Mesendoderm (in vitro differentiated cells): Measurements from ENCODE around the gene KRTAP10-4.

Experiments used
- DNase-seq: peaks from one replicate; pipeline ENCODE4 v3.0.0; 2013
- H2AK5ac ChIP-seq: 2 replicates; pipeline ENCODE4 v1.6.1; 2013; ENCODE audit warnings: low read length, inconsistent platforms
- H2BK120ac ChIP-seq: 2 replicates; pipeline ENCODE4 v1.6.1; 2013; ENCODE audit warnings: low read depth, mild to moderate bottlenecking, low read length, moderate library complexity, mixed read lengths
- H2BK15ac ChIP-seq: replicated peaks from 2 replicates; pipeline ENCODE4 v1.6.1; 2013; ENCODE audit warnings: low read depth, mild to moderate bottlenecking, moderate library complexity
- H2BK5ac ChIP-seq: 2 replicates; pipeline ENCODE4 v1.6.1; 2013; ENCODE audit warnings: low read length, inconsistent platforms
- H3K18ac ChIP-seq: 2 replicates; pipeline ENCODE4 v1.6.1; 2013; ENCODE audit warnings: mild to moderate bottlenecking, low read length, mixed read lengths
- H3K23ac ChIP-seq: one replicate; pipeline ENCODE4 v1.6.1; 2013; ENCODE audit warnings: low read length
- H3K27ac ChIP-seq: 2 replicates; pipeline ENCODE4 v1.5.1; 2013; ENCODE audit warnings: low read depth, mild to moderate bottlenecking, inconsistent platforms, low read length, moderate library complexity
- H3K27me3 ChIP-seq: 2 replicates; pipeline ENCODE4 v1.6.1; 2013; ENCODE audit warnings: low read length, control low read depth, mild to moderate bottlenecking, inconsistent platforms; ENCODE audit not compliant: insufficient read depth, poor library complexity
- H3K36me3 ChIP-seq: 2 replicates; pipeline ENCODE4 v1.6.1; 2013; ENCODE audit warnings: low read length, inconsistent platforms; ENCODE audit not compliant: control insufficient read depth, insufficient read depth
- H3K4ac ChIP-seq: one replicate; pipeline ENCODE4 v1.6.1; 2013; ENCODE audit warnings: low read depth, mild to moderate bottlenecking, low read length, moderate library complexity
- H3K4me1 ChIP-seq: 2 replicates; pipeline ENCODE4 v1.6.1; 2013; ENCODE audit warnings: low read depth, low read length, inconsistent platforms; ENCODE audit not compliant: control insufficient read depth
- H3K4me2 ChIP-seq: 2 replicates; pipeline ENCODE4 v1.6.1; 2013; ENCODE audit warnings: low read length
- H3K4me3 ChIP-seq: 2 replicates; pipeline ENCODE4 v1.5.1; 2013; ENCODE audit warnings: mild to moderate bottlenecking, low read length
- H3K56ac ChIP-seq: one replicate; pipeline ENCODE4 v1.6.1; 2013; ENCODE audit warnings: low read length
- H3K79me1 ChIP-seq: 2 replicates; pipeline ENCODE4 v1.6.1; 2013; ENCODE audit warnings: low read length, inconsistent platforms
- H3K79me2 ChIP-seq: 2 replicates; pipeline ENCODE4 v1.6.1; 2013; ENCODE audit warnings: mild to moderate bottlenecking, low read length; ENCODE audit not compliant: control insufficient read depth, insufficient read depth
- H3K9ac ChIP-seq: 2 replicates; pipeline ENCODE4 v1.6.1; 2013; ENCODE audit warnings: low read length, inconsistent platforms
- H4K5ac ChIP-seq: one replicate; pipeline ENCODE4 v1.6.1; 2013; ENCODE audit warnings: low read length
- H4K8ac ChIP-seq: one replicate; pipeline ENCODE4 v1.6.1; 2013; ENCODE audit warnings: low read depth, mild to moderate bottlenecking, control low read depth, low read length, moderate library complexity
- WGBS: extraction: QIAGEN DNeasy Blood & Tissue Kit; methylation state at CpG from one replicate; pipeline ENCODE4 v1.1.7; 2013; ENCODE audit warnings: low lambda C conversion rate, missing lambda C conversion rate; ENCODE audit not compliant: insufficient coverage; ENCODE audit errors: extremely low coverage; 5-methylcytosine and 5-hydroxymethylcytosine counted together

Gene KRTAP10-4

GRCh38 chr21:44530221-44530902, 43.2 kb upstream of the KRTAP10-4 start:
- no peak overlapping the region for H3K4ac ChIP-seq
- H4K8ac ChIP-seq, result no peak overlapping the region
- 100% methylated on average over 1 of the region's 7 CpGs for WGBS
- DNase-seq, result no peak
- H3K79me1 ChIP-seq, result no peaks in the 10 kb centered on the region
- H3K36me3 ChIP-seq, result no peaks in the 10 kb centered on the region
- H2BK15ac ChIP-seq, result no peak overlapping the region
- no peak overlapping the region for H3K27ac ChIP-seq
- no peak overlapping the region for H2BK120ac ChIP-seq
- H2BK5ac ChIP-seq, result no peak overlapping the region
- no peak overlapping the region for H3K18ac ChIP-seq
- H3K23ac ChIP-seq, result no peak overlapping the region
- H3K27me3 ChIP-seq, result no peaks in the 10 kb centered on the region
- H3K4me1 ChIP-seq, result no peaks in the 10 kb centered on the region
- H3K9ac ChIP-seq, result no peak overlapping the region
- no peak overlapping the region for H3K56ac ChIP-seq
- H3K4me2 ChIP-seq, result no peak overlapping the region
- no peak overlapping the region for H4K5ac ChIP-seq
- H2AK5ac ChIP-seq, result no peak overlapping the region
- H3K79me2 ChIP-seq, result no peaks in the 10 kb centered on the region
- H3K4me3 ChIP-seq, result no peak overlapping the region

DNA sequence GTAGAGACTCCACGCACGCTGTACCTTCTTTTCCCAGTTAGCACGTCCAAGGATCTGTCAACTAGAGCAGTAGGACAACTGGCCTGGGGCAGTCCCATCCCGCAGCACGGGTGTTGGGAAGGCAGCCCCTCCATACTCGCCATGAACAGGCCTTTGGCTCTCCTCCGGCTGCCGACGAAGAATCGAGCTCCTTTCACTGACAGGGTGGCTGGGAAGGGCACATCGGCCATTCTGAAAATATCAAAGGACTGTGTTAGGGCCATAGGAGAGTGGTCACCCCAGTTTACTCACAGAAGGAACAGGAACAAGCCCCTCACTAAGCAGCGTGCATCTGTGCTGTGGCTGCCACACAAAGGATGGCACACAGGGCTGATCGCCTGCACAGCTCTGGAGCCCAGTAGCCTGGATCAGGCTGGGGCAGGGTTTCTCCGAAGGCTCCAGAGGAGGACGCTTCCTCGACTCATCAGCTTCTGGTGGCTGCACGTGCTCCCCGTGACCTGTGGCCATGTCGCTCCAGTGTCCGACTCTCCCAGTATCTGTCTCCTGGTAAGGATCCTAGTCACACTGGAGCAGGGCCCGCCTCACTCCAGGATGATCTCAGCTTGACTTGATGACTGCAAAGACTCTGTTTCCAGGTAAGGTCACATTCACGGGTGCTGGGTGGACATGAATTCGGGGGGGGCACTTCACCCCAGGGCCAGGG, 42.5 kb upstream of the KRTAP10-4 start:
- H3K18ac ChIP-seq, result no peak overlapping the region
- H3K4me3 ChIP-seq, result no peak overlapping the region
- no peak overlapping the region for H2BK15ac ChIP-seq
- no peak overlapping the region for H3K9ac ChIP-seq
- H3K4ac ChIP-seq, result no peak overlapping the region
- H3K79me1 ChIP-seq, result no peaks in the 10 kb centered on the region
- no peak for DNase-seq
- no peak overlapping the region for H3K56ac ChIP-seq
- H3K36me3 ChIP-seq, result no peaks in the 10 kb centered on the region
- H2AK5ac ChIP-seq, result no peak overlapping the region
- no peak overlapping the region for H3K27ac ChIP-seq
- H3K27me3 ChIP-seq, result no peaks in the 10 kb centered on the region
- no peak overlapping the region for H3K4me2 ChIP-seq
- H2BK120ac ChIP-seq, result no peak overlapping the region
- WGBS, result no CpG with 5 or more reads among the region's 23 CpGs
- no peaks in the 10 kb centered on the region for H3K4me1 ChIP-seq
- H3K23ac ChIP-seq, result no peak overlapping the region
- H3K79me2 ChIP-seq, result no peaks in the 10 kb centered on the region
- no peak overlapping the region for H2BK5ac ChIP-seq
- no peak overlapping the region for H4K5ac ChIP-seq
- no peak overlapping the region for H4K8ac ChIP-seq

- WGBS, result no CpG with 5 or more reads among the region's 30 CpGs
- Histone ChIP-seq H3K9ac (no peak overlapping the region), H2BK120ac (no peak overlapping the region), H2AK5ac (no peak overlapping the region), H3K79me1 (no peaks in the 10 kb centered on the region), H3K27ac (no peak overlapping the region), H2BK5ac (no peak overlapping the region), H3K4me1 (no peaks in the 10 kb centered on the region), H3K4ac (no peak overlapping the region), H2BK15ac (no peak overlapping the region), H3K23ac (no peak overlapping the region), H4K8ac (no peak overlapping the region), H3K4me3 (no peak overlapping the region), H3K18ac (no peak overlapping the region), H3K27me3 (no peaks in the 10 kb centered on the region), H3K4me2 (no peak overlapping the region), H3K56ac (no peak overlapping the region), H4K5ac (no peak overlapping the region), H3K36me3 (no peaks in the 10 kb centered on the region), H3K79me2 (no peaks in the 10 kb centered on the region)
- no peak for DNase-seq
Measured at GRCh38 chr21:44531606-44532564, 41.6 kb upstream of the KRTAP10-4 start.

- Histone ChIP-seq H4K5ac (no peak overlapping the region), H3K27ac (no peak overlapping the region), H2BK5ac (no peak overlapping the region), H2AK5ac (no peak overlapping the region), H3K4me1 (no peaks in the 10 kb centered on the region), H3K4me3 (no peak overlapping the region), H2BK120ac (no peak overlapping the region), H3K56ac (no peak overlapping the region), H3K18ac (no peak overlapping the region), H3K79me2 (no peaks in the 10 kb centered on the region), H4K8ac (no peak overlapping the region), H3K4me2 (no peak overlapping the region), H3K4ac (no peak overlapping the region), H3K79me1 (no peaks in the 10 kb centered on the region), H3K9ac (no peak overlapping the region), H2BK15ac (no peak overlapping the region), H3K27me3 (no peaks in the 10 kb centered on the region), H3K36me3 (no peaks in the 10 kb centered on the region), H3K23ac (no peak overlapping the region)
- no CpG with 5 or more reads among the region's 16 CpGs for WGBS
- no peak for DNase-seq
Measured at GRCh38 chr21:44532712-44533111, 40.8 kb upstream of the KRTAP10-4 start.

DNA sequence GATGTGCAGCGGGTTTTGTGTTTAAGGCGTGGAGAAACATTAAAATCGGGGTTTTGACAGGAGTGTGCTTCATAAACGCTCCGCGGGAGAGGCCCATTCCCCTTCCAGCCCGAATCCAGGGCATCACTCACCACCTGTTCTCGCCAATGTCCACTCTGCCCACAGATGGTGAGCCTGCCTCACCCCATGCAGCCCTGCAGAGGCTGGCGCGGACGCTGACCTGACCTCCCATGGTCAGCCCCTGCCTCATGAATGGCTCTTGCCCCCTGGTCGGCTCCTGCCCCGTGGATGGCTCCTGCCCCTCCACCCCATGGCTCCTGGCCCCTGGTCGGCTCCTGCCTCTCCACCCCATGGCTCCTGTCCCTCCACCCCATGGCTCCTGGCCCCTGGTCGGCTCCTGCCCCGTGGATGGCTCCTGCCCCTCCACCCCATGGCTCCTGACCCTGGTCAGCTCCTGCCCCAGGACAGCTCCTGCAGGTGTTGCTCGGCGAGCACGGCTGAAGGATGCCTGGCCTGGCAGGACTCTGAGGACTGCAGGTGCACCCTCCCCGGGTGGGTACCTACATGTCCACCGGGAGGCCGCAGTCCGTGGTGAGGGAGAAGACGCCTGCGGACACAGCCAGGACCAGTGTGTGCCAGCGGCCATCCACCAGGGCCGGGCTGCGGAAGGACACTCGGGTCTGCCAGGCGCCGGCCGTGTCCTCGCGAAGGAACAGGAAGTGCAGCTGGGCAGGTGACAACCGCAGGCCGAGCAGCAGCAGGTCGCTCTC, 40.2 kb upstream of the KRTAP10-4 start:
- Histone ChIP-seq H3K36me3 (no peaks in the 10 kb centered on the region), H3K27me3 (no peaks in the 10 kb centered on the region), H4K8ac (no peak overlapping the region), H3K4me3 (no peak overlapping the region), H3K27ac (no peak overlapping the region), H3K9ac (no peak overlapping the region), H2BK15ac (no peak overlapping the region), H3K79me1 (no peaks in the 10 kb centered on the region), H3K79me2 (no peaks in the 10 kb centered on the region), H3K23ac (no peak overlapping the region), H3K4me1 (no peaks in the 10 kb centered on the region), H3K4ac (no peak overlapping the region), H3K4me2 (no peak overlapping the region), H4K5ac (no peak overlapping the region), H3K18ac (no peak overlapping the region), H2AK5ac (no peak overlapping the region), H2BK120ac (no peak overlapping the region), H3K56ac (no peak overlapping the region), H2BK5ac (no peak overlapping the region)
- no CpG with 5 or more reads among the region's 37 CpGs for WGBS
- DNase-seq, result no peak
